Keratinocyte (primary cell): ENCODE data around the gene EDC3. TPM values are rescaled to one million over a fixed set of nuclear protein-coding genes. Genes with fewer than 3 reads are reported as not detected.

ENCODE experiments used
- DNase-seq: peaks from one replicate; pipeline ENCODE4 v3.0.0-alpha.2; 2011; ENCODE audit warnings: low read depth, missing footprints, low spot score
- FAIRE-seq: peaks from 2 replicates; lab custom pipeline; 2011; peaks lifted over from hg19 to GRCh38; lab: Jason Lieb, UNC
- H2AFZ ChIP-seq: 2 replicates; pipeline ENCODE4 v1.6.0; 2012; ENCODE audit warnings: low read length, control low read depth, inconsistent platforms; ENCODE audit not compliant: control insufficient read depth
- H3K27ac ChIP-seq: 2 replicates; pipeline ENCODE4 v1.5.1; 2011; ENCODE audit warnings: low read length; ENCODE audit not compliant: control insufficient read depth, insufficient read depth
- H3K27me3 ChIP-seq: 3 replicates; pipeline ENCODE4 v1.6.0; 2011; ENCODE audit warnings: low read length; ENCODE audit not compliant: control insufficient read depth, insufficient read depth; ENCODE audit errors: extremely low read depth
- H3K36me3 ChIP-seq, 2 experiments: 2 replicates in 1 of 2; 3 replicates in 1 of 2; pipeline ENCODE4 v1.5.1; 2011; ENCODE audit warnings: low read length in 2 of 2, mild to moderate bottlenecking in 1 of 2; ENCODE audit not compliant: control insufficient read depth in 2 of 2, insufficient read depth in 2 of 2; ENCODE audit errors: extremely low read depth in 1 of 2
- H3K4me1 ChIP-seq: 3 replicates; pipeline ENCODE4 v1.5.1; 2011; ENCODE audit warnings: low read length; ENCODE audit not compliant: control insufficient read depth, insufficient read depth; ENCODE audit errors: extremely low read depth
- H3K4me2 ChIP-seq: 3 replicates; pipeline ENCODE4 v1.6.0; 2011; ENCODE audit warnings: low read depth, low read length; ENCODE audit not compliant: control insufficient read depth, insufficient read depth; ENCODE audit errors: extremely low read depth
- H3K4me3 ChIP-seq, 3 experiments: fragments of 200-600 bp in 1 of 3; sonication (generic) in 1 of 3; 2 replicates in 2 of 3; 3 replicates in 1 of 3; pipeline ENCODE4 v1.5.1; 2011 to 2016; ENCODE audit warnings: low read length in 3 of 3, mild to moderate bottlenecking in 3 of 3, control low read depth in 2 of 3, inconsistent platforms in 1 of 3, low read depth in 1 of 3, mixed read lengths in 1 of 3, mixed run types in 1 of 3, moderate library complexity in 1 of 3; ENCODE audit not compliant: control insufficient read depth in 2 of 3, insufficient read depth in 2 of 3; ENCODE audit errors: extremely low read depth in 1 of 3
- H3K79me2 ChIP-seq: 2 replicates; pipeline ENCODE4 v1.6.0; 2012; ENCODE audit warnings: low read length; ENCODE audit not compliant: control insufficient read depth, insufficient read depth
- H3K9ac ChIP-seq: 3 replicates; pipeline ENCODE4 v1.6.0; 2011; ENCODE audit warnings: low read length; ENCODE audit not compliant: control insufficient read depth, insufficient read depth; ENCODE audit errors: extremely low read depth
- H3K9me1 ChIP-seq: 3 replicates; pipeline ENCODE4 v1.6.0; 2011; ENCODE audit warnings: low read length; ENCODE audit not compliant: control insufficient read depth, insufficient read depth; ENCODE audit errors: extremely low read depth
- H3K9me3 ChIP-seq: 2 replicates; pipeline ENCODE4 v1.5.1; 2012; ENCODE audit warnings: low read depth, low read length; ENCODE audit not compliant: control insufficient read depth
- H4K20me1 ChIP-seq: 3 replicates; pipeline ENCODE4 v1.6.0; 2011; ENCODE audit warnings: low read length; ENCODE audit not compliant: control insufficient read depth, insufficient read depth; ENCODE audit errors: extremely low read depth
- CTCF ChIP-seq, 3 experiments: IDR thresholded peaks in 1 of 3; conservative IDR thresholded peaks in 1 of 3; optimal IDR thresholded peaks in 1 of 3; 2 replicates in 2 of 3; 3 replicates in 1 of 3; pipeline versions ENCODE3 to v1.5.1; 2011; ENCODE audit warnings: low read length in 3 of 3, mild to moderate bottlenecking in 3 of 3, moderate library complexity in 2 of 3, control low read depth in 1 of 3, inconsistent platforms in 1 of 3; ENCODE audit not compliant: insufficient read depth in 2 of 3; ENCODE audit errors: extremely low read depth in 1 of 3
- EZH2 ChIP-seq: IDR thresholded peaks from one replicate; pipeline ENCODE4 v1.6.1; 2012; ENCODE audit warnings: inconsistent platforms, mild to moderate bottlenecking, low read length, moderate library complexity
- dilution Hi-C: fragments of 300-500 bp; cut with MboI; formaldehyde crosslinking; loops from one replicate; pipeline ENCODE4 v1.7.0; 2020; ENCODE audit warnings: low sequenced_read_pairs; ENCODE audit not compliant: extremely low pct_ligation_motif_present
- polyA plus RNA-seq, 5 experiments: library from polyadenylated mRNA; depleted of rRNA in 3 of 5; stranded (reverse) in 3 of 5; stranded (forward) in 1 of 5; unstranded in 1 of 5; fragments of >200 nt; gene quantifications; 1 replicate in 1 of 5; 2 replicates in 3 of 5; 3 replicates in 1 of 5; pipeline versions ENCODE4 v1.2.1 to v1.2.3, GENCODE V29; 2011 to 2012; ENCODE audit warnings: missing spikeins in 2 of 5, low read depth in 1 of 5, low replicate concordance in 1 of 5

EDC3 gene
- polyA plus RNA-seq, 1 donor (not counting 4 experiments of a cell fraction or from before 2014, with no cell fraction given) = 33.6 TPM

GRCh38 chr15:74709011-74709410, 13.2 kb upstream of the EDC3 start:
- dilution Hi-C loops = no loop called here
- H3K79me2 ChIP-seq = no peaks in the 10 kb centered on the region
- H3K9me3 ChIP-seq = no peaks in the 10 kb centered on the region
- H3K9ac ChIP-seq = no peak overlapping the region
- no peaks in the 10 kb centered on the region for H3K4me1 ChIP-seq
- no peaks in the 10 kb centered on the region for H3K36me3 ChIP-seq
- DNase-seq (no peak), FAIRE-seq (no peak)
- no peak overlapping the region for H3K4me3 ChIP-seq
- TF ChIP-seq EZH2 (no peak), CTCF (optimal IDR thresholded peaks at IDR 0.05 in 1 of 3, IDR thresholded peaks at IDR 0.05 in 1 of 3, conservative IDR thresholded peaks at IDR 0.05 in 1 of 3; ENCODE audit: extremely low read depth in 1 of 3, insufficient read depth in 2 of 3, low read length in 3 of 3) (no peak)
- H3K27me3 ChIP-seq = peaks cover 4% of the 10 kb centered on the region
- no peak overlapping the region for H3K27ac ChIP-seq
- no peak overlapping the region for H2AFZ ChIP-seq
- H3K9me1 ChIP-seq = no peaks in the 10 kb centered on the region
- no peak overlapping the region for H3K4me2 ChIP-seq
- no peaks in the 10 kb centered on the region for H4K20me1 ChIP-seq

- Histone ChIP-seq H3K27ac (peak overlapping the region; percentile 95), H3K9me1 (no peaks in the 10 kb centered on the region), H3K4me2 (peak overlapping the region; percentile 90), H3K36me3 (peaks cover 0 to 3% of the 10 kb centered on the region in 2 experiments), H3K79me2 (peaks cover 39% of the 10 kb centered on the region), H3K9me3 (no peaks in the 10 kb centered on the region), H4K20me1 (no peaks in the 10 kb centered on the region), H3K9ac (peak overlapping the region; percentile 99), H3K27me3 (no peaks in the 10 kb centered on the region), H3K4me1 (peaks cover 14% of the 10 kb centered on the region), H3K4me3 (peak overlapping the region in 2 of 3 experiments; percentile 92 to 95), H2AFZ (peak overlapping the region; percentile 98)
- dilution Hi-C loops = no loop called here
- no peak for TF ChIP-seq EZH2
- TF ChIP-seq CTCF (optimal IDR thresholded peaks at IDR 0.05 in 1 of 3, IDR thresholded peaks at IDR 0.05 in 1 of 3, conservative IDR thresholded peaks at IDR 0.05 in 1 of 3; ENCODE audit: extremely low read depth in 1 of 3, insufficient read depth in 2 of 3, low read length in 3 of 3) = no peak
- DNase-seq = no peak
- FAIRE-seq = no peak
Measured at GRCh38 chr15:74696808-74697207, 984 bp upstream of the EDC3 start.
